Amygdala (tissue), 56 donors: ENCODE results near the gene CRLF1.
A peak's percentile ranks its signal among the peaks of the same experiment; 100 is the strongest.

Experiments used
- DNase-seq, 56 donors: peaks; one replicate each; lab custom pipeline; 2025; lab: John Stamatoyannopoulos, UW

CRLF1 gene, protein sequence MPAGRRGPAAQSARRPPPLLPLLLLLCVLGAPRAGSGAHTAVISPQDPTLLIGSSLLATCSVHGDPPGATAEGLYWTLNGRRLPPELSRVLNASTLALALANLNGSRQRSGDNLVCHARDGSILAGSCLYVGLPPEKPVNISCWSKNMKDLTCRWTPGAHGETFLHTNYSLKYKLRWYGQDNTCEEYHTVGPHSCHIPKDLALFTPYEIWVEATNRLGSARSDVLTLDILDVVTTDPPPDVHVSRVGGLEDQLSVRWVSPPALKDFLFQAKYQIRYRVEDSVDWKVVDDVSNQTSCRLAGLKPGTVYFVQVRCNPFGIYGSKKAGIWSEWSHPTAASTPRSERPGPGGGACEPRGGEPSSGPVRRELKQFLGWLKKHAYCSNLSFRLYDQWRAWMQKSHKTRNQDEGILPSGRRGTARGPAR

DNA sequence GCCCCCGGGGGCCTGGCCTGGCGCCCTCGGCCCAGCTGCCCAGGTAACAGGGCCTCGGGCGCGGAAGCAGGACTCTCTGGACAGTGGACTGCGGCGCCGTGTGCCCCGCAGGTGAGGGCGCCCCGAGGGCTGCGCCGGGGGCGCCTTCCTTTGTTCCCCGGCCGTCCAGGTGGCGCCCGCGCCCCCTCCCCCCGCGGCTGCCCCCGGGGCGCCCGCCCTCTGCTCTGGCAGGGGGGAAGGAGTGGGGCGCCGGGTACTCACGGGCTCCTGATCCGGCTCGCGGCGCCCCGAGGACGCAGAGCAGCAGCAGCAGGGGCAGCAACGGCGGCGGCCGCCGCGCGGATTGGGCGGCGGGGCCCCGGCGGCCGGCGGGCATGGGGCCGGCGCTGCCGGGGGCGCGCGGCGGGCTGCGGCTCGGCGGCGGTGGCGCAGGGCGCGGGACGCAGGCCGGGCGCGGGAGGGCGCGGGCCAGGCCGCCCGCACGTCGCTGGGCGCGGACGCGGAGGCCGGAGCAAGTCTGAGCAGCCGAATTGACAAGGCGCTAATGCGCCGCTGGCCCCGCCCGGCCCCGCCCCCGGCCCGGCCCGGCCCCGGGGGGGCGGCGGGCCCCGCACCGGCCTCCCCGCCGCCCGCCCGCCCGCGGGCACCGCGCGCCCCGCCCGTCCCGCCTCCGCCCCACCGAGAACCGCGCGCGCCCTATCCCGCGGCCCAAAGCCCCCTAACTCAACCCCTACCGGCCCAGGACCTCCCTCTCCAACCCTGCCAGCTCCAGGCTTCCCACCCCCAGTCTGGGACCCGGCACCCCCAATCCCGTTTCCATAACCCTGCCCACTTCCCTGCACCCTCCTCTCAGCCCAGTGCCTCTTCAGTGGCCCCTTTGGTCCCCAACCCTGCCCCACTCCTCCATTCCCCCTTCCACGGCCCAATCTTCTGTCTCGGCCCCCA lies at the start of gene CRLF1:
CRLF1 (minus strand) TSS at position 519 of the 945 bp plus-strand sequence; CDS start at position 376, 143 bp downstream.
- no peak for DNase-seq

DNA sequence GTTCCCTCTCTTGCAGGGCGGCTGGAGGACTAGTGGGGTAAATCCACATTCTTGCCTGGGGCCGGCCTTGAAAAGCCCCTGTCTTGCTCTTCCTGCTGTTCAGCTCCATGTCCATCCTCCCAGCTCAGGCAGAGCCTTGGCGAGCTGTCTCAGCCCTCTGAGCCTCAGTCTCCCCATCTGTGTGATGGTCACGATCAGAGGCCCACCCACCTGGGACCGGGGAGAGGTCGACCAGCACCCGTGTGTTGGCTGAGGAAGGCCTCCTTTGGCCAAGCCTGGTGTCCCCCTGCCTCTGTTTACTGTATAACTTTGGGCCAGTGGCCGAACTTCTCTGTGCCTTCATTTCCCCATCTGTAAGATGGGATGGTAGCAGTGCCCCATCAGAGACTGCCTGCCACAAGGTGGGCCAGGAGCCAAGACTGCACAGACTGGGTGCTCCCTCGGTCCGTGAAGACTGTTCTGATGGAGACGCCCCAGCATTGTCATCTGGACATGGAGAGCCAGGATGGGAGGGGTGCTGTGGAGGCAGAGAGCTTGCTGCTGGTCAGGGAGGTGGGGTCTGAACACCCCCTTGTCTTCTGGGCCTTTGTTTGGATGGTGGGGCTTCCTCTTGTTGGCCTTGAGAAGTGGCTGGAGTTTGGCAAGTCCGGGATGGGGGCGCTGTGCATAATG lies 48.7 kb upstream of the CRLF1 start:
- DNase-seq, result no peak

- no peak for DNase-seq
These were observed 47.9 kb upstream of the CRLF1 start for GRCh38 chr19:18654469-18654868.

GRCh38 chr19:18653853-18654252 lies 47.3 kb upstream of the CRLF1 start:
- DNase-seq, result no peak

- no peak for DNase-seq
These were observed 45.1 kb upstream of the CRLF1 start for GRCh38 chr19:18651733-18652132.

DNA sequence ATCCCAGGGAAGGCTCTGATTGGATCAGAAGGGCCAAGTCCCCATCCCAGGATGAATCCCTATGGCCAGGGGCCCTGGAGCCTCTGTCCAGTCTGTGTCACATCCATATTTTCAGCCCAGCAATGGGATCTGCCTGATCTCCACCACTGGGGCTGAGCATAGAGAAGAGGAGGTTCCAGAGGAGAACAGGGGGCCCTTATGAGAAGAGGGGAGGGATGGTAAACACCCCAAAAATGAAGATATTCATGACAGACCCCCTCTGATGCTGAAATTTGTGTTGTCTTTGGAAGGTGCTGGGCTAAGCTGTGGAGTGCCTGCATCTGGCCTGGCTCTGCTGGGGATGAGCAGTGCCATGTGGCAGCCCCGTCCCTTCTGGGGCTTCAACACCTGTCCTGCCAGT lies 44.7 kb upstream of the CRLF1 start:
- no peak for DNase-seq

GRCh38 chr19:18650468-18651041 lies 44.0 kb upstream of the CRLF1 start:
- DNase-seq, result peak in 2 of 56 donors; percentile 28 to 34

DNA sequence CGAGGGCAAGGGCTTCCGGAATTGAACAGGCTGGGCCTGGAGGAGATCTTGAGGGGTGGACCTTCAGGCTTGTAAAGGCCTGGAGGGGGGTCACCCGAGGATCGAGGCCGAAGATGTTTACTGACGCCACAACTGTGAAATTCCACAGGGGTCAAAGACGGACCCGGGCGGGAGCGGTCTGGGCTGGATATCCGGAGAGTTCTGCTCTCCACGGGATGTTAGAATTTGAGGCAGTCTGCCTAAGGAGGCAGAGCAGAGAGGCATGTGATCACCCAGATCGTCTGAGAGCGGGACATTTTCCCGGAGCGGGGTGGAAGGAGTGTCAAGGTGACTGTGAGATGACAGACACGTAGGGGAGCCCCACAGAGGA lies 43.4 kb upstream of the CRLF1 start:
- DNase-seq, result no peak

- peak in 29 of 56 donors; percentile 8 to 74 (median 39) for DNase-seq
These were observed 42.9 kb upstream of the CRLF1 start for GRCh38 chr19:18649371-18650020.

DNA sequence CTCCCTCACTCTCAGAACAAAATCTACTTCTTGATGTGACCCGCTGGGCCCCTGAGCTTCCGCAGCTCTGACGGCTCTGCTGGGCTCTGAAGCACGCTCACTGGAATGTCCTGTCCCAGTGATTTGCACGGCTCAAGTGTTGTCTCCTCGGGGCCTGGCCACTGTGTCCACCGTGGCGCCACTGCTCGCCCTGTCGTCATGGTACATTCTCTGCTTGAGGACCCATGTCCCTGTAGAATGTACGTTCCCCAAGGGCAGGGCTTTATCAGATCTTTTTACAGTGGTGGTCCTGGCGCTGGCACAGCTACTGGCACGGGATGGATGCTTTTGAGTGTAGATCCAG lies 42.3 kb upstream of the CRLF1 start:
- DNase-seq, result no peak

DNA sequence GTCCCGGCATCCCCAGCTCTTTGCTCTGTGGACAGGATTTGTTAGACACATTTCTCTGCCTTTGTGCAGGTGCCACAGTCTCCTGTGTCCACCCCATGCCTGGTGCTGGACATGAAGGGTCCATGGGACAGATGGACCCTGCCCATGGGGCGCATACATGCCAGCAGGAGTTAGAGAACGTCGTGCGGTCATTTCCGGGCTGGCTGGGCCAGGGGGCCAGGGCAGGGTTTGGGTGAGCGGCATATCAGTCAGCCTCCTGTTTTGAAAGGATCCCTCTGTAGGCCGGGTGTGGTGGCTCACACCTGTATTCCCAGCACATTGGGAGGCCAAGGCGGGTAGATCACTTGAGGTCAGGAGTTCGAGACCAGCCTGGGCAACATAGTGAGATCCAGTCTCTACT lies 41.2 kb upstream of the CRLF1 start:
- no peak for DNase-seq

DNA sequence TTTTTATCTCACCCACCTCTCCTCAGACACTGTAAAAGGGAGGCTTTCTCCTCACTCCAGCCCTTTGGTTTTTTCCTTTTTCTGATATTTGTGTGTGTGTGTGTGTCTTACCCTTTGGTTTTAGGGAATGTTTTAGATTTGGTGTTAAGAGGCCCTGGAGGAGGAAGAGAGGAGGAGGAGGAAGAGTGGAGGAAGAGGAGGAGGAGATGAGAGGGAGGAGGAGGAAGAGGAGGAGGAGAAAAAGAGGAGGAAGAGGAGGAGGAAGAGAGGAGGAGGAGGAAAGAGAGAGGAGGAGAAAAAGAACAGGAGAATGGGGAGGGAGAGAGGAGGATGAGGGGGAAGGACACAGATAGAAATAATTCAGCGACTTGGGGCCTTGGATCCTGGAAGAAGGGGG lies 40.8 kb upstream of the CRLF1 start:
- DNase-seq, result no peak

DNA sequence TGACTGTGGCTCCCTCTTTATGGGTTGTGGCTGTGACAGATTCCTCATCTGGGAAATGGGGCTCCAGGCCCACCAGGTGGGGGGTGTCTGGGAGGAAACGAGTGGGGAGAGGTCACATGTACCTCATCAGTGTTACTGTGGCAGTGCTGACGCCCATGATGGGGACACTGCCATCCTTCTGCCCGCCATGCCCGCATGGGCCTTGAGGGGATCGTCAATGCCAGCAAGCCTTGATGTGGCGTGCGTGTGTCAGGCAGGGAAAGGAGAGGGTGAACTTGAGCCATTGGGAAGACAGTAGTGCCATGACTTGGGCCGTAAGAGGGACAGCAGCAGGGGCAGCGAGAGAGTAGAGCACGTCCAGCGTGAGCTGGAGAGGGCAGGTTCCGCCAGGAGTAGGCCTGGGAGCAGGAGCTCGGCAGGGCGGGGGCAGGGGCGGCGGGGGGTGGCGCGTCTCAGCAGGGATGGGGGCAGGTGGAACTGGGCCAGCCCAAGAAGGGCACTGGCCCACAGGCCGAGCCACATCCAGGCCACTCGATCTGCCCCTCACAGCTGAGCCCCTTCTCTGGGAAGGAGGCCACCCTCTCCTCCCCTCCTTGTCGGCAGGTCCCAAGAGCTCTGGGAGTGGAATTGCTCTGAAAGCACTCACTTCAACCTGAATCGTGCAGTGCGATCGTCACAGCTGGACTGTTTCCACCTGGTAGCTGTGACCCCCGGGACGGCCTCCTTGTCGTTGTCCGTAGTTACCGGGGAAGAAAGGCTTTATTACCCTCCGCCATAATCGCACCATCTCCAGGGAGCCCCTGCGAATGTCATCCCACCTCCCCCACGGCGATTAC lies 40.2 kb upstream of the CRLF1 start:
- peak in 2 of 56 donors; percentile 8 to 50 for DNase-seq

GRCh38 chr19:18645035-18645511 lies 38.5 kb upstream of the CRLF1 start:
- peak in 49 of 56 donors; percentile 11 to 89 (median 67) for DNase-seq

- DNase-seq, result peak in 22 of 56 donors; percentile 23 to 70 (median 52)
These were observed 37.8 kb upstream of the CRLF1 start for GRCh38 chr19:18644196-18645034.

GRCh38 chr19:18639706-18640243 lies 33.2 kb upstream of the CRLF1 start:
- no peak for DNase-seq
